GM04503 (cell line): ENCODE results near the gene HK3.
"Not testable (repeated sequence)": the region's sequence is repeated elsewhere in the genome, so short reads cannot be mapped to it uniquely, and the experiment has no call there.

Source experiments
- DNase-seq: peaks from one replicate; pipeline ENCODE4 v3.0.0-alpha.2; 2012; ENCODE audit warnings: low read depth

The HK3 gene

GRCh38 chr5:176882567-176882903, 16.6 kb downstream of the HK3 start:
- DNase-seq = no peak

GRCh38 chr5:176881816-176882566, 17.2 kb downstream of the HK3 start:
- no peak for DNase-seq

- DNase-seq = no peak
Measured at GRCh38 chr5:176881021-176881749, 18.0 kb downstream of the HK3 start.

GRCh38 chr5:176880366-176881020, 18.7 kb downstream of the HK3 start:
- DNase-seq = no peak

- DNase-seq = no peak
Measured at GRCh38 chr5:176879663-176880361, 19.3 kb downstream of the HK3 start.

- DNase-seq = no peak
Measured at GRCh38 chr5:176878906-176879662, 20.1 kb downstream of the HK3 start.

- no peak for DNase-seq
Measured at GRCh38 chr5:176878463-176878862, 20.7 kb downstream of the HK3 start.

- no peak for DNase-seq
Measured at GRCh38 chr5:176877793-176878331, 21.3 kb downstream of the HK3 start.

GRCh38 chr5:176876506-176877431, 22.4 kb downstream of the HK3 start:
- DNase-seq = no peak

- no peak for DNase-seq
Measured at GRCh38 chr5:176875783-176876505, 23.2 kb downstream of the HK3 start.

GRCh38 chr5:176875014-176875550, 24.1 kb downstream of the HK3 start:
- DNase-seq = no peak

- no peak for DNase-seq
Measured at GRCh38 chr5:176874198-176874780, 24.9 kb downstream of the HK3 start.

GRCh38 chr5:176873541-176874172, 25.5 kb downstream of the HK3 start:
- DNase-seq = no peak

GRCh38 chr5:176873011-176873410, 26.1 kb downstream of the HK3 start:
- DNase-seq = not testable (repeated sequence)

GRCh38 chr5:176872586-176872985, 26.6 kb downstream of the HK3 start:
- DNase-seq = not testable (repeated sequence)

- DNase-seq = not testable (repeated sequence)
Measured at GRCh38 chr5:176870644-176871043, 28.5 kb downstream of the HK3 start.

GRCh38 chr5:176870110-176870591, 29.0 kb downstream of the HK3 start:
- no peak for DNase-seq

GRCh38 chr5:176869501-176870109, 29.5 kb downstream of the HK3 start:
- no peak for DNase-seq
